Left ventricle myocardium inferior (tissue), 1 donor: ENCODE measurements around the gene RBBP5. TPM values are rescaled to one million over a fixed set of nuclear protein-coding genes. Genes with fewer than 3 reads are reported as not detected.

Experiments used
- DNase-seq: peaks from one replicate; pipeline ENCODE4 v3.0.0-alpha.2; 2020
- H3K27ac ChIP-seq: fragments of 200-600 bp; replicated peaks from 2 replicates; pipeline ENCODE4 v1.8.0; 2021
- H3K27me3 ChIP-seq: fragments of 200-600 bp; 2 replicates; pipeline ENCODE4 v1.8.0; 2021; ENCODE audit warnings: low read depth
- H3K36me3 ChIP-seq: fragments of 200-600 bp; 2 replicates; pipeline ENCODE4 v1.8.0; 2021
- H3K4me1 ChIP-seq: fragments of 200-600 bp; 2 replicates; pipeline ENCODE4 v1.8.0; 2021
- H3K4me3 ChIP-seq: fragments of 200-600 bp; 2 replicates; pipeline ENCODE4 v1.8.0; 2021; ENCODE audit warnings: mild to moderate bottlenecking, moderate library complexity
- H3K9me3 ChIP-seq: fragments of 200-600 bp; replicated peaks from 2 replicates; pipeline ENCODE4 v1.8.0; 2021
- intact Hi-C: fragments of 100-400 bp; cut with micrococcal nuclease; formaldehyde crosslinking; loops from one replicate; pipeline ENCODE4 v1.11.0; 2022
- total RNA-seq: library from RNA; stranded (reverse); fragmentation: NEBNext Ultra II Directional; extraction: Animal tissue kit (Norgen Biotek cat#: 25700); gene quantifications from one replicate; pipeline ENCODE4 v1.2.1, GENCODE V29; 2021
- TF ChIP-seq, protein P1 (sequence below): fragments of 200-600 bp; IDR thresholded peaks from 2 replicates; pipeline ENCODE4 v1.8.0; 2021; ENCODE audit warnings: antibody characterized with exemption, mild to moderate bottlenecking, borderline replicate concordance
- donor health status: DM: no; HTN: yes; CAD: no; lungs with severe emphysema.

Gene RBBP5
- total RNA-seq, 1 donor from 2014 or later = 10.3 TPM

GRCh38 chr1:205052690-205053089 lies 69.1 kb downstream of the RBBP5 start:
- DNase-seq = no peak
- Histone ChIP-seq H3K4me3 (no peak overlapping the region), H3K27ac (no peak overlapping the region), H3K9me3 (no peaks in the 10 kb centered on the region), H3K36me3 (no peaks in the 10 kb centered on the region), H3K27me3 (peaks cover 73% of the 10 kb centered on the region), H3K4me1 (no peaks in the 10 kb centered on the region)
- intact Hi-C loops = no loop called here
- TF ChIP-seq, protein P1, sequence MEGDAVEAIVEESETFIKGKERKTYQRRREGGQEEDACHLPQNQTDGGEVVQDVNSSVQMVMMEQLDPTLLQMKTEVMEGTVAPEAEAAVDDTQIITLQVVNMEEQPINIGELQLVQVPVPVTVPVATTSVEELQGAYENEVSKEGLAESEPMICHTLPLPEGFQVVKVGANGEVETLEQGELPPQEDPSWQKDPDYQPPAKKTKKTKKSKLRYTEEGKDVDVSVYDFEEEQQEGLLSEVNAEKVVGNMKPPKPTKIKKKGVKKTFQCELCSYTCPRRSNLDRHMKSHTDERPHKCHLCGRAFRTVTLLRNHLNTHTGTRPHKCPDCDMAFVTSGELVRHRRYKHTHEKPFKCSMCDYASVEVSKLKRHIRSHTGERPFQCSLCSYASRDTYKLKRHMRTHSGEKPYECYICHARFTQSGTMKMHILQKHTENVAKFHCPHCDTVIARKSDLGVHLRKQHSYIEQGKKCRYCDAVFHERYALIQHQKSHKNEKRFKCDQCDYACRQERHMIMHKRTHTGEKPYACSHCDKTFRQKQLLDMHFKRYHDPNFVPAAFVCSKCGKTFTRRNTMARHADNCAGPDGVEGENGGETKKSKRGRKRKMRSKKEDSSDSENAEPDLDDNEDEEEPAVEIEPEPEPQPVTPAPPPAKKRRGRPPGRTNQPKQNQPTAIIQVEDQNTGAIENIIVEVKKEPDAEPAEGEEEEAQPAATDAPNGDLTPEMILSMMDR = no peak

GRCh38 chr1:205049479-205049878 lies 72.3 kb downstream of the RBBP5 start:
- TF ChIP-seq, protein P1 = no peak
- intact Hi-C loops = no loop called here
- Histone ChIP-seq H3K27me3 (peaks cover 86% of the 10 kb centered on the region), H3K36me3 (no peaks in the 10 kb centered on the region), H3K9me3 (no peaks in the 10 kb centered on the region), H3K4me1 (no peaks in the 10 kb centered on the region), H3K27ac (no peak overlapping the region), H3K4me3 (no peak overlapping the region)
- DNase-seq = no peak

- DNase-seq = no peak
- H3K4me3 ChIP-seq = no peak overlapping the region
- no peaks in the 10 kb centered on the region for H3K36me3 ChIP-seq
- H3K9me3 ChIP-seq = no peaks in the 10 kb centered on the region
- peaks cover 1% of the 10 kb centered on the region for H3K4me1 ChIP-seq
- TF ChIP-seq, protein P1 = no peak
- peaks cover 86% of the 10 kb centered on the region for H3K27me3 ChIP-seq
- H3K27ac ChIP-seq = no peak overlapping the region
- intact Hi-C loops = no loop called here
Measured at GRCh38 chr1:205048382-205048781, 73.4 kb downstream of the RBBP5 start.

- no peak overlapping the region for H3K27ac ChIP-seq
- TF ChIP-seq, protein P1 = no peak
Measured at GRCh38 chr1:205047764-205048231, 74.0 kb downstream of the RBBP5 start.

GRCh38 chr1:205046870-205047269 lies 74.9 kb downstream of the RBBP5 start:
- intact Hi-C loops = no loop called here
- no peaks in the 10 kb centered on the region for H3K36me3 ChIP-seq
- H3K27me3 ChIP-seq = peaks cover 87% of the 10 kb centered on the region

More at GRCh38 chr1:205047764-205048231, 74.0 kb downstream of the RBBP5 start:
- intact Hi-C loops = no loop called here
- Histone ChIP-seq H3K4me1 (peaks cover 7% of the 10 kb centered on the region), H3K4me3 (no peak overlapping the region), H3K36me3 (no peaks in the 10 kb centered on the region), H3K27me3 (peaks cover 86% of the 10 kb centered on the region), H3K9me3 (no peaks in the 10 kb centered on the region)
- no peak for DNase-seq

More at GRCh38 chr1:205046870-205047269, 74.9 kb downstream of the RBBP5 start:
- DNase-seq = no peak
- no peaks in the 10 kb centered on the region for H3K9me3 ChIP-seq
- peaks cover 9% of the 10 kb centered on the region for H3K4me1 ChIP-seq
- no peak overlapping the region for H3K4me3 ChIP-seq
- TF ChIP-seq, protein P1 = no peak
- no peak overlapping the region for H3K27ac ChIP-seq
